ENCODE data around the gene OSBP2.

- TF ChIP-seq ZNF670 (CRISPR knock-in tag; IDR thresholded peaks at IDR 0.05; ENCODE audit: borderline replicate concordance) (no peak), ZNF101 (CRISPR knock-in tag; IDR thresholded peaks at IDR 0.05; ENCODE audit: borderline replicate concordance, low read depth) (no peak), RAD21 (CRISPR knock-in tag; IDR thresholded peaks at IDR 0.05) (no peak), TBL1XR1 (IDR thresholded peaks at IDR 0.05; ENCODE audit: borderline replicate concordance, low read length, partially characterized antibody) (no peak), SIN3A (IDR thresholded peaks at IDR 0.05; ENCODE audit: borderline replicate concordance, low read depth, low read length) (no peak), BHLHE40 (IDR thresholded peaks at IDR 0.05; ENCODE audit: low read length) (no peak), BCLAF1 (IDR thresholded peaks at IDR 0.05) (no peak), PRDM4 (CRISPR knock-in tag; IDR thresholded peaks at IDR 0.05; ENCODE audit: borderline replicate concordance) (no peak)
These were observed 181.0 kb downstream of the OSBP2 start for GRCh38 chr22:30875481-30876215.
